ENCODE data around the gene TMEM220. TPM values are rescaled to one million over a fixed set of nuclear protein-coding genes. Genes with fewer than 3 reads are reported as not detected.

Gene TMEM220
- total and polyA plus RNA-seq, 12 donors, result 10.3 to 33.2 (median 21.1) TPM

GRCh38 chr17:10777131-10777807, 47.4 kb upstream of the TMEM220 start:
- Histone ChIP-seq H3K27ac (no peak overlapping the region), H3K9me3 (replicated peaks in 1 of 3) (no peaks in the 10 kb centered on the region), H3K27me3 (no peaks in the 10 kb centered on the region), H3K4me3 (no peak overlapping the region), H3K4me1 (replicated peaks in 1 of 2) (no peaks in the 10 kb centered on the region), H3K36me3 (replicated peaks in 1 of 2) (no peaks in the 10 kb centered on the region)
- DNase-seq, result no peak
- TF ChIP-seq POLR2A (IDR thresholded peaks at IDR 0.05), result no peak
- TF ChIP-seq CTCF (IDR thresholded peaks at IDR 0.05), result no peak
- intact Hi-C loops (cut with DNase I), result no loop called here
- 87 to 91% (median 89%) methylated on average over 11 of the region's 11 CpGs for WGBS, 4 donors

DNA sequence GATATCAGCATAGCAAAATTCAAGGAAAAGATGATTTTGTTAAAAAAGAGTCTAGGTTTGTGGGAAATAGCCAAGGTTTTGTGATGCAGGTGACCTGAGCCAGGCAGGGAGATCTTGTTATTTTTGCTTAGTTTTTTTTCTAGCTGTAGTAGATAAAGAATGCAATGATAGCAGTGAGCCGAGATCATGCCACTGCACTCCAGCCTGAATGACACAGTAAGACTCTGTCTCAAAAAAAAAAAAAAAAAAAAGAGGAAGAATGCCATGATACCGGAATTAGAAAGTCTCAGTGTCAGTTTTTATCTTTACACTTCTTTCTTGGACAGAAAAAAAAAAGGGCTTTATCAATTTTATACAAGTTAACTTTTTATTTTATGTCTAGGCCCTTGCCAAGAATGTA, 46.6 kb upstream of the TMEM220 start:
- H3K9me3 ChIP-seq (replicated peaks in 1 of 3), result no peaks in the 10 kb centered on the region
- no peak for TF ChIP-seq CTCF (IDR thresholded peaks at IDR 0.05)
- TF ChIP-seq POLR2A (IDR thresholded peaks at IDR 0.05), result no peak
- no peak overlapping the region for H3K27ac ChIP-seq
- peak in 1 of 7 donors; percentile 29 for DNase-seq
- no peaks in the 10 kb centered on the region for H3K27me3 ChIP-seq
- WGBS, 4 donors, result 22 to 40% (median 29%) methylated on average over 2 of the region's 2 CpGs
- no peaks in the 10 kb centered on the region for H3K36me3 ChIP-seq (replicated peaks in 1 of 2)
- no peaks in the 10 kb centered on the region for H3K4me1 ChIP-seq (replicated peaks in 1 of 2)
- H3K4me3 ChIP-seq, result no peak overlapping the region
- intact Hi-C loops (cut with DNase I), result no loop called here

DNA sequence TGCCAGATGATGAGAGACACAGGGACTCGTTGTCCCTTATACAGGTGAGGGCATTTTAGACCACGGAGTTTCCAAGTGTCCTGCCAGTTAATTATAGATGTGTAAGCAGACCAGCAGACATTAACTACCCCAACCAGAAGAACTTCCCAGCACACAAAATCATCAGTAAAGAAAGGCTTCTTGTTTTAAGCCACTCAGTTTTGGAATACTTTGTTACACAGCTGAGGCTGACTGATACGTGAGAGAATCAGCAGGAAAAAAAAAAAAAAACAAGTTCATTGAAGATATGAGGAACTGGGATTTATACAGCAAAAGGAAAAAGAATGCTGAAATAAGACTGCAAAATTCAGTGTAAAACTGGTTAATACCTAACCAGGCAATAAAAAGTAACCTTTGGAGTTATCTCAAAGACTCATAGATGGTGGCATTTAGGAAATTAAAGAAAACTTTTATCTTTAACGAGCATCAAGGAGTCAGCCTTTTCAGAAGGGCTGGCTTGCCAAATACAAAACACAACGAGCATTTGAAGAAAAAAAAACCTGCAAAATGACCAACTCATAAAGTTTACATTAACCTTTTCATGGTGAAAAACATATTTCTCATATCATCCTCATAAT, 46.0 kb upstream of the TMEM220 start:
- no peaks in the 10 kb centered on the region for H3K9me3 ChIP-seq (replicated peaks in 1 of 3)
- H3K4me1 ChIP-seq (replicated peaks in 1 of 2), result no peaks in the 10 kb centered on the region
- no peak for DNase-seq
- intact Hi-C loops (cut with DNase I), result no loop called here
- no peaks in the 10 kb centered on the region for H3K27me3 ChIP-seq
- no peak overlapping the region for H3K4me3 ChIP-seq
- no peak for TF ChIP-seq POLR2A (IDR thresholded peaks at IDR 0.05)
- 70 to 72% (median 72%) methylated on average over 5 of the region's 5 CpGs for WGBS, 4 donors
- H3K36me3 ChIP-seq (replicated peaks in 1 of 2), result no peaks in the 10 kb centered on the region
- no peak overlapping the region for H3K27ac ChIP-seq

- no peaks in the 10 kb centered on the region for H3K4me1 ChIP-seq (replicated peaks in 1 of 2)
- no peak overlapping the region for H3K4me3 ChIP-seq
- DNase-seq, result no peak
- no peaks in the 10 kb centered on the region for H3K27me3 ChIP-seq
- 92 to 97% (median 93%) methylated on average over 4 of the region's 4 CpGs for WGBS, 4 donors
- no peaks in the 10 kb centered on the region for H3K36me3 ChIP-seq (replicated peaks in 1 of 2)
- TF ChIP-seq POLR2A (IDR thresholded peaks at IDR 0.05), result no peak
- TF ChIP-seq CTCF (IDR thresholded peaks at IDR 0.05), result no peak
- H3K27ac ChIP-seq, result no peak overlapping the region
- H3K9me3 ChIP-seq (replicated peaks in 1 of 3), result no peaks in the 10 kb centered on the region
- intact Hi-C loops (cut with DNase I), result no loop called here
Observed at GRCh38 chr17:10775058-10775457, 45.2 kb upstream of the TMEM220 start.

DNA sequence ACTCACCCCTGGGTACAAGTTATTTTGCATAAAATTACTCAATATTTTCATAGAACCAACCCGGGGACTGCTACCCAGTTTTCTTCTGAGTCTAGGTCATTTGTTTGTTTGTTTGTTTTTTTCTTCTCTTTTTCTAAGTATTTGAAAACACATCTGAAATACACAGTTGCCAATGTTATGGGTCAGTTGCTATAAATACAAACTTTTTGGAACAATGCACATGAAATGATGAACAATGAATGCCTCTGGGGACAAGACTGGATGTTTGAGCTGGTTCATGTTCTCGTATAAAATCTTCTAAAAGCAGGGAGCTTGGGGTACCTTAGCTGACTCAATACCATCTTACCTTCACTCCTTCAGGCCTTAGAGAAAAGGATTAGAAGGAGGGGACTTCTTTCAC, 43.6 kb upstream of the TMEM220 start:
- no peak for DNase-seq
- Histone ChIP-seq H3K36me3 (replicated peaks in 1 of 2) (no peaks in the 10 kb centered on the region), H3K9me3 (replicated peaks in 1 of 3) (no peaks in the 10 kb centered on the region), H3K4me1 (replicated peaks in 1 of 2) (no peaks in the 10 kb centered on the region), H3K4me3 (no peak overlapping the region), H3K27me3 (no peaks in the 10 kb centered on the region), H3K27ac (no peak overlapping the region)
- TF ChIP-seq CTCF (IDR thresholded peaks at IDR 0.05) (no peak), POLR2A (IDR thresholded peaks at IDR 0.05) (no peak)
- WGBS, 4 donors, result 75 to 90% (median 77%) methylated on average over 2 of the region's 2 CpGs
- intact Hi-C loops (cut with DNase I), result no loop called here

Measured in adrenal gland (tissue), 12 donors.